Measurements from ENCODE around the gene DNAJB6. TPM values are rescaled to one million over a fixed set of nuclear protein-coding genes. Genes with fewer than 3 reads are reported as not detected.

The DNAJB6 gene
- total RNA-seq: 154 TPM

GRCh38 chr7:157336383-157337315 lies at the start of gene DNAJB6:
DNAJB6 (plus strand) TSS chr7:157337004; CDS start chr7:157358573, 21,569 bp downstream.

Other genes starting within 250 kb of the DNAJB6 start
- gene UBE3C, start 198.1 kb upstream of the DNAJB6 start, total RNA-seq: 153 TPM

All from parietal lobe (tissue), 1 donor.